Measurements from ENCODE around the gene CHTF18.

Gene CHTF18

GRCh38 chr16:743794-744500, 44.5 kb upstream of the CHTF18 start:
- no peaks in the 10 kb centered on the region for H3K27me3 ChIP-seq (replicated peaks; ENCODE audit: control insufficient read depth, insufficient read depth, low read length)
- DNase-seq (ENCODE audit: extremely low read depth, insufficient read length), result peak; percentile 6
- TF ChIP-seq CTCF (IDR thresholded peaks at IDR 0.05; ENCODE audit: insufficient read depth, low read length, poor library complexity, severe bottlenecking), result no peak
- H3K36me3 ChIP-seq (ENCODE audit: control insufficient read depth, insufficient read depth, low read length), result no peaks in the 10 kb centered on the region
- H3K4me3 ChIP-seq (replicated peaks; ENCODE audit: low read depth, low read length), result no peak overlapping the region

GRCh38 chr16:745739-746138, 42.7 kb upstream of the CHTF18 start:
- TF ChIP-seq CTCF (IDR thresholded peaks at IDR 0.05; ENCODE audit: insufficient read depth, low read length, poor library complexity, severe bottlenecking), result peak; percentile 58
- no peaks in the 10 kb centered on the region for H3K36me3 ChIP-seq (ENCODE audit: control insufficient read depth, insufficient read depth, low read length)
- DNase-seq (ENCODE audit: extremely low read depth, insufficient read length), result peak; percentile 35
- no peak overlapping the region for H3K4me3 ChIP-seq (replicated peaks; ENCODE audit: low read depth, low read length)
- no peaks in the 10 kb centered on the region for H3K27me3 ChIP-seq (replicated peaks; ENCODE audit: control insufficient read depth, insufficient read depth, low read length)

GRCh38 chr16:746637-747036, 41.8 kb upstream of the CHTF18 start:
- Histone ChIP-seq H3K4me3 (replicated peaks; ENCODE audit: low read depth, low read length) (no peak overlapping the region), H3K27me3 (replicated peaks; ENCODE audit: control insufficient read depth, insufficient read depth, low read length) (no peaks in the 10 kb centered on the region), H3K36me3 (ENCODE audit: control insufficient read depth, insufficient read depth, low read length) (no peaks in the 10 kb centered on the region)
- no peak for DNase-seq (ENCODE audit: extremely low read depth, insufficient read length)
- no peak for TF ChIP-seq CTCF (IDR thresholded peaks at IDR 0.05; ENCODE audit: insufficient read depth, low read length, poor library complexity, severe bottlenecking)

- no peak for DNase-seq (ENCODE audit: extremely low read depth, insufficient read length)
- Histone ChIP-seq H3K36me3 (ENCODE audit: control insufficient read depth, insufficient read depth, low read length) (no peaks in the 10 kb centered on the region), H3K27me3 (replicated peaks; ENCODE audit: control insufficient read depth, insufficient read depth, low read length) (no peaks in the 10 kb centered on the region; the same call in 1 of the 2 replicates), H3K4me3 (replicated peaks; ENCODE audit: low read depth, low read length) (no peak overlapping the region)
- no peak for TF ChIP-seq CTCF (IDR thresholded peaks at IDR 0.05; ENCODE audit: insufficient read depth, low read length, poor library complexity, severe bottlenecking)
Measured at GRCh38 chr16:747978-748746, 40.3 kb upstream of the CHTF18 start.

GRCh38 chr16:749010-749409, 39.4 kb upstream of the CHTF18 start:
- Histone ChIP-seq H3K36me3 (ENCODE audit: control insufficient read depth, insufficient read depth, low read length) (no peaks in the 10 kb centered on the region), H3K4me3 (replicated peaks; ENCODE audit: low read depth, low read length) (no peak overlapping the region), H3K27me3 (replicated peaks; ENCODE audit: control insufficient read depth, insufficient read depth, low read length) (no peaks in the 10 kb centered on the region; the same call in 1 of the 2 replicates)
- no peak for DNase-seq (ENCODE audit: extremely low read depth, insufficient read length)
- no peak for TF ChIP-seq CTCF (IDR thresholded peaks at IDR 0.05; ENCODE audit: insufficient read depth, low read length, poor library complexity, severe bottlenecking)
